HG03520 (cell line): ENCODE measurements around the gene GOLPH3L.
"Not testable (repeated sequence)": the region's sequence is repeated elsewhere in the genome, so short reads cannot be mapped to it uniquely, and the experiment has no call there.

Source experiments
- ATAC-seq: cut with Tn5 transposase; IDR thresholded peaks from one replicate; pipeline ENCODE4 v1.9.1; 2021; ENCODE audit warnings: mild to moderate bottlenecking, moderate library complexity; ENCODE audit not compliant: unreplicated experiment

The GOLPH3L gene

GRCh38 chr1:150696995-150697927, at the start of gene GOLPH3L:
Gene GOLPH3L, minus strand, starts transcription at chr1:150697154. Its CDS starts 2,316 bp downstream, at chr1:150694838.
- ATAC-seq: peak; percentile 99

GRCh38 chr1:150730130-150730721, 33.3 kb upstream of the GOLPH3L start:
- ATAC-seq: no peak

- no peak for ATAC-seq
Measured at GRCh38 chr1:150724336-150724735, 27.4 kb upstream of the GOLPH3L start.

- ATAC-seq: no peak
Measured at GRCh38 chr1:150720703-150721102, 23.7 kb upstream of the GOLPH3L start, which contains the start of gene HORMAD1. Gene HORMAD1, minus strand, starts transcription at chr1:150720895. Its CDS starts 1,390 bp downstream, at chr1:150719505.

- ATAC-seq: no peak
Measured at GRCh38 chr1:150720098-150720497, 23.1 kb upstream of the GOLPH3L start.

- ATAC-seq: no peak
Measured at GRCh38 chr1:150718225-150718891, 21.4 kb upstream of the GOLPH3L start.

- ATAC-seq: not testable (repeated sequence)
Measured at GRCh38 chr1:150709031-150709430, 12.1 kb upstream of the GOLPH3L start.

GRCh38 chr1:150708595-150708994, 11.6 kb upstream of the GOLPH3L start:
- no peak for ATAC-seq

- ATAC-seq: no peak
Measured at GRCh38 chr1:150706091-150706490, 9.1 kb upstream of the GOLPH3L start.

- ATAC-seq: no peak
Measured at GRCh38 chr1:150703427-150703826, 6.5 kb upstream of the GOLPH3L start.

- no peak for ATAC-seq
Measured at GRCh38 chr1:150696590-150696989, 364 bp downstream of the GOLPH3L start.

GRCh38 chr1:150696162-150696561, 792 bp downstream of the GOLPH3L start:
- ATAC-seq: no peak

GRCh38 chr1:150695561-150695960, 1.4 kb downstream of the GOLPH3L start:
- no peak for ATAC-seq

GRCh38 chr1:150692720-150693119, 4.2 kb downstream of the GOLPH3L start:
- ATAC-seq: no peak

GRCh38 chr1:150688763-150689162, 8.2 kb downstream of the GOLPH3L start:
- no peak for ATAC-seq

- no peak for ATAC-seq
Measured at GRCh38 chr1:150686275-150686674, 10.7 kb downstream of the GOLPH3L start.

GRCh38 chr1:150683914-150684313, 13.0 kb downstream of the GOLPH3L start:
- no peak for ATAC-seq

- no peak for ATAC-seq
Measured at GRCh38 chr1:150678988-150679387, 18.0 kb downstream of the GOLPH3L start.

- ATAC-seq: no peak
Measured at GRCh38 chr1:150674881-150675280, 22.1 kb downstream of the GOLPH3L start.

GRCh38 chr1:150663321-150663720, 33.6 kb downstream of the GOLPH3L start:
- ATAC-seq: no peak

GRCh38 chr1:150662811-150663210, 34.1 kb downstream of the GOLPH3L start:
- no peak for ATAC-seq
